ENCODE data around the gene LRRC26. TPM values are rescaled to one million over a fixed set of nuclear protein-coding genes. Genes with fewer than 3 reads are reported as not detected.

Gene LRRC26
- total and polyA plus RNA-seq, 4 donors, result 0.12 to 5.2 (median 0.57) TPM

- peak overlapping the region in 1 of 2 donors; percentile 52 for H3K9ac ChIP-seq (ENCODE audit: insufficient read depth in 1 of 2, low read length in 2 of 2)
- TF ChIP-seq CTCF (IDR thresholded peaks at IDR 0.05; ENCODE audit: control extremely low read depth, extremely low read depth), result no peak
- H3K4me1 ChIP-seq (ENCODE audit: control insufficient read depth in 5 of 5, insufficient read depth in 5 of 5, low read length in 5 of 5), result peaks cover 14 to 37% (median 20%) of the 10 kb centered on the region in 5 donors
- 85 to 88% methylated on average over 15 of the region's 15 CpGs for WGBS, 2 donors
- peaks cover 8 to 61% (median 25%) of the 10 kb centered on the region in 4 donors for H3K36me3 ChIP-seq (ENCODE audit: control insufficient read depth in 4 of 4, insufficient read depth in 4 of 4, low read length in 4 of 4)
- H3K27ac ChIP-seq (ENCODE audit: low read depth in 1 of 2, low read length in 1 of 2), result no peak overlapping the region
- ATAC-seq (ENCODE audit: insufficient read depth, low FRiP score), result no peak
- DNase-seq, result no peak
- peaks cover 0 to 2% (median 0%) of the 10 kb centered on the region in 4 donors for H3K9me3 ChIP-seq (ENCODE audit: control insufficient read depth in 4 of 4, insufficient read depth in 3 of 4, low read length in 3 of 4)
- peak overlapping the region; percentile 96 for H3K4me3 ChIP-seq
- H3K27me3 ChIP-seq (ENCODE audit: control insufficient read depth in 3 of 3, insufficient read depth in 3 of 3, low read length in 2 of 3), result no peaks in the 10 kb centered on the region
Measured at GRCh38 chr9:137187386-137187785, 17.5 kb upstream of the LRRC26 start.

GRCh38 chr9:137186385-137186784, 16.5 kb upstream of the LRRC26 start:
- TF ChIP-seq CTCF (IDR thresholded peaks at IDR 0.05; ENCODE audit: control extremely low read depth, extremely low read depth), result no peak
- ATAC-seq (ENCODE audit: insufficient read depth, low FRiP score), result no peak
- peaks cover 14 to 37% (median 20%) of the 10 kb centered on the region in 5 donors for H3K4me1 ChIP-seq (ENCODE audit: control insufficient read depth in 5 of 5, insufficient read depth in 5 of 5, low read length in 5 of 5)

GRCh38 chr9:137185921-137186320, 16.1 kb upstream of the LRRC26 start:
- Histone ChIP-seq H3K9me3 (ENCODE audit: control insufficient read depth in 4 of 4, insufficient read depth in 3 of 4, low read length in 3 of 4) (peaks cover 0 to 2% (median 0%) of the 10 kb centered on the region in 4 donors), H3K9ac (ENCODE audit: insufficient read depth in 1 of 2, low read length in 2 of 2) (no peak overlapping the region), H3K27me3 (ENCODE audit: control insufficient read depth in 3 of 3, insufficient read depth in 3 of 3, low read length in 2 of 3) (no peaks in the 10 kb centered on the region), H3K4me3 (no peak overlapping the region), H3K36me3 (ENCODE audit: control insufficient read depth in 4 of 4, insufficient read depth in 4 of 4, low read length in 4 of 4) (peaks cover 8 to 65% (median 33%) of the 10 kb centered on the region in 4 donors), H3K4me1 (ENCODE audit: control insufficient read depth in 5 of 5, insufficient read depth in 5 of 5, low read length in 5 of 5) (peaks cover 14 to 37% (median 20%) of the 10 kb centered on the region in 5 donors), H3K27ac (ENCODE audit: low read depth in 1 of 2, low read length in 1 of 2) (no peak overlapping the region)
- DNase-seq (no peak), ATAC-seq (ENCODE audit: insufficient read depth, low FRiP score) (no peak)
- TF ChIP-seq CTCF (IDR thresholded peaks at IDR 0.05; ENCODE audit: control extremely low read depth, extremely low read depth), result no peak
- 96% methylated on average over 19 of the region's 19 CpGs for WGBS, 2 donors

More at GRCh38 chr9:137186385-137186784, 16.5 kb upstream of the LRRC26 start:
- WGBS, 2 donors, result 81 to 90% methylated on average over 6 of the region's 6 CpGs
- Histone ChIP-seq H3K36me3 (ENCODE audit: control insufficient read depth in 4 of 4, insufficient read depth in 4 of 4, low read length in 4 of 4) (peaks cover 8 to 64% (median 30%) of the 10 kb centered on the region in 4 donors), H3K27me3 (ENCODE audit: control insufficient read depth in 3 of 3, insufficient read depth in 3 of 3, low read length in 2 of 3) (no peaks in the 10 kb centered on the region), H3K27ac (ENCODE audit: low read depth in 1 of 2, low read length in 1 of 2) (no peak overlapping the region), H3K9me3 (ENCODE audit: control insufficient read depth in 4 of 4, insufficient read depth in 3 of 4, low read length in 3 of 4) (peaks cover 0 to 2% (median 0%) of the 10 kb centered on the region in 4 donors), H3K4me3 (no peak overlapping the region), H3K9ac (ENCODE audit: insufficient read depth in 1 of 2, low read length in 2 of 2) (no peak overlapping the region)
- no peak for DNase-seq

All from lung (tissue), 12 donors.